ENCODE results near the gene ADGRB3. TPM values are rescaled to one million over a fixed set of nuclear protein-coding genes. Genes with fewer than 3 reads are reported as not detected.
"Not testable (repeated sequence)": the region's sequence is repeated elsewhere in the genome, so short reads cannot be mapped to it uniquely, and the experiment has no call there.

ADGRB3 gene
- total RNA-seq, 3 donors from 2014 or later: 1.1 to 2.3 (median 1.2) TPM

DNA sequence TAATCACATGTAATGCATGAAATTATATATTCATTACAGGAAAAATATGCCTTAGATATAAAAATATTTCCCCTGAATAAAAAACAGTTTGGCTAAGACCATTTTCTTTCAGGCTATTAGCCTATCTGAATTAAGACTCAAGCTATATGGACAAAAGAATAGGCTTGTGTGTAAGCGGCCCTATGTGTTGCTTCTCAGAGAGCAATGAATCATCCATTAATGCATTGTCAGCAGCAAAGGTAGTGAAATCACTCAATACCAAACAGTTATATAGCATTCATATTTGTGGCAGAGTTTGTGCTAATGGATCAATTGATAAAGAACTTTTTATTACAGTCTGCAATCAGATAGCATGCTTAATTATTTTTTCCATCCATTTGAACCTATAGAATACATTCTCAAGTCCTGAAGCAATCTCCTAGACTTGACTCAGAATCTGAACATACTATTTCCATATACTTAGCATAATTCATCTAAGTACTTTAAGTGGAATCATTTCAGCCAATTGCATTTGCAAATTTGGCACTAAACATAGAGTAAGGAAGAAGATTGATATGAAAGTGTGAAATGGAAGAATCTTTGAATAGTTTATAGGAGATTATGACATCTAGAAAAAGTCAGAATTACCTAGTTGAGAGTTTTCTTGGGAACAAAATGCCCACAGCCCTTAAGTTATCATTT is 112.2 kb downstream of the ADGRB3 start:
- intact Hi-C loops (cut with DNase I; ENCODE audit: low total_unique reads): no loop called here
- Histone ChIP-seq H3K27me3 (no peaks in the 10 kb centered on the region), H3K4me1 (no peaks in the 10 kb centered on the region), H3K36me3 (no peaks in the 10 kb centered on the region), H3K9me3 (no peaks in the 10 kb centered on the region), H3K4me3 (no peak overlapping the region), H3K27ac (no peak overlapping the region)
- DNase-seq (ENCODE audit: low spot score in 2 of 2): no peak
- TF ChIP-seq POLR2AphosphoS5 (IDR thresholded peaks at IDR 0.05) (no peak), POLR2A (IDR thresholded peaks at IDR 0.05) (no peak)
- TF ChIP-seq, protein P1, sequence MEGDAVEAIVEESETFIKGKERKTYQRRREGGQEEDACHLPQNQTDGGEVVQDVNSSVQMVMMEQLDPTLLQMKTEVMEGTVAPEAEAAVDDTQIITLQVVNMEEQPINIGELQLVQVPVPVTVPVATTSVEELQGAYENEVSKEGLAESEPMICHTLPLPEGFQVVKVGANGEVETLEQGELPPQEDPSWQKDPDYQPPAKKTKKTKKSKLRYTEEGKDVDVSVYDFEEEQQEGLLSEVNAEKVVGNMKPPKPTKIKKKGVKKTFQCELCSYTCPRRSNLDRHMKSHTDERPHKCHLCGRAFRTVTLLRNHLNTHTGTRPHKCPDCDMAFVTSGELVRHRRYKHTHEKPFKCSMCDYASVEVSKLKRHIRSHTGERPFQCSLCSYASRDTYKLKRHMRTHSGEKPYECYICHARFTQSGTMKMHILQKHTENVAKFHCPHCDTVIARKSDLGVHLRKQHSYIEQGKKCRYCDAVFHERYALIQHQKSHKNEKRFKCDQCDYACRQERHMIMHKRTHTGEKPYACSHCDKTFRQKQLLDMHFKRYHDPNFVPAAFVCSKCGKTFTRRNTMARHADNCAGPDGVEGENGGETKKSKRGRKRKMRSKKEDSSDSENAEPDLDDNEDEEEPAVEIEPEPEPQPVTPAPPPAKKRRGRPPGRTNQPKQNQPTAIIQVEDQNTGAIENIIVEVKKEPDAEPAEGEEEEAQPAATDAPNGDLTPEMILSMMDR (IDR thresholded peaks at IDR 0.05): no peak

DNA sequence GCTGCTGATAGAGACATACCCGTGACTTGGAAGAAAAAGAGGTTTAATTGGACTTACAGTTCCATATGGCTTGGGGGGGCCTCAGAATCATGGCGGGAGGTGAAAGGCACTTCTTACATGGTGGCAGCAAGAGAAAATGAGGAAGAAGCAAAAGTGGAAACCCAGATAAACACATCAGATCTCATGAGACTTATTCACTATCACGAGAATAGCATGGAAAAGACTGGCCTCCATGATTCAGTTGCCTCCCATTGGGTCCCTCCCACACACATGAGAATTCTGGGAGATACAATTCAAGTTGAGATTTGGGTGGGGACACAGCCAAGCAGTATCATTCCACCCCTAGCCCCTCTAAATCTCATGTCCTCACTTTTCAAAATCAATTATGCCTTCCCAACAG is 112.8 kb downstream of the ADGRB3 start:
- H3K9me3 ChIP-seq; H3K4me1 ChIP-seq; intact Hi-C loops (cut with DNase I; ENCODE audit: low total_unique reads); H3K27me3 ChIP-seq; DNase-seq (ENCODE audit: low spot score in 2 of 2); H3K27ac ChIP-seq; H3K4me3 ChIP-seq; H3K36me3 ChIP-seq: not testable (repeated sequence)

DNA sequence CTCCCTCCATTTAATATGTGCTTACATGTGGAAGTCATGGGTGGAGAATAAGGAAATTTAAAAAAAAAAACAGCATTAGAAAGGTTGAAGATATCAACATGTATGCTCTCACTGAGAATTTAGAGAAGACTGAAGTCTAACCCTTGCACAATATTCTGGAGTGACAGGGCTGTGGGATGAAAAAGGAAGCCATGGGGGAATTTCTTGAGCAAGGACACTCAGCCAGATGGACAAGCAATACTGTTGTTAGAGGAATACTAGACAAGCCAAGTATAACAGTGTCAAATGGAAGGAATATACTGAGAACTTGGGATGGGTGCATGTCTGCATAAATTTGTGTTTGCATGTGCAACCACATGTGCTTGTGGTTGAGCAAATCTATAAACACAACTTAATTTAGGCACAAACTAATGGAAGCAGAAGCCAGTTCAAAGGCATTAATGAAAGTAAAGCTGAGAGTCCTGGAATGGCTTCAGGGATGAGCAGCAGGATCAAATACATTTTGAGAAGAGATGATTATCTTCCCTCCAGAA is 119.7 kb downstream of the ADGRB3 start:
- intact Hi-C loops (cut with DNase I; ENCODE audit: low total_unique reads): no loop called here
- Histone ChIP-seq H3K27me3 (no peaks in the 10 kb centered on the region), H3K4me3 (no peak overlapping the region), H3K36me3 (no peaks in the 10 kb centered on the region), H3K27ac (no peak overlapping the region), H3K9me3 (no peaks in the 10 kb centered on the region), H3K4me1 (no peaks in the 10 kb centered on the region)
- DNase-seq (ENCODE audit: low spot score in 2 of 2): no peak
- TF ChIP-seq, protein P1 (IDR thresholded peaks at IDR 0.05): no peak
- no peak for TF ChIP-seq POLR2A (IDR thresholded peaks at IDR 0.05)
- TF ChIP-seq POLR2AphosphoS5 (IDR thresholded peaks at IDR 0.05): no peak

DNA sequence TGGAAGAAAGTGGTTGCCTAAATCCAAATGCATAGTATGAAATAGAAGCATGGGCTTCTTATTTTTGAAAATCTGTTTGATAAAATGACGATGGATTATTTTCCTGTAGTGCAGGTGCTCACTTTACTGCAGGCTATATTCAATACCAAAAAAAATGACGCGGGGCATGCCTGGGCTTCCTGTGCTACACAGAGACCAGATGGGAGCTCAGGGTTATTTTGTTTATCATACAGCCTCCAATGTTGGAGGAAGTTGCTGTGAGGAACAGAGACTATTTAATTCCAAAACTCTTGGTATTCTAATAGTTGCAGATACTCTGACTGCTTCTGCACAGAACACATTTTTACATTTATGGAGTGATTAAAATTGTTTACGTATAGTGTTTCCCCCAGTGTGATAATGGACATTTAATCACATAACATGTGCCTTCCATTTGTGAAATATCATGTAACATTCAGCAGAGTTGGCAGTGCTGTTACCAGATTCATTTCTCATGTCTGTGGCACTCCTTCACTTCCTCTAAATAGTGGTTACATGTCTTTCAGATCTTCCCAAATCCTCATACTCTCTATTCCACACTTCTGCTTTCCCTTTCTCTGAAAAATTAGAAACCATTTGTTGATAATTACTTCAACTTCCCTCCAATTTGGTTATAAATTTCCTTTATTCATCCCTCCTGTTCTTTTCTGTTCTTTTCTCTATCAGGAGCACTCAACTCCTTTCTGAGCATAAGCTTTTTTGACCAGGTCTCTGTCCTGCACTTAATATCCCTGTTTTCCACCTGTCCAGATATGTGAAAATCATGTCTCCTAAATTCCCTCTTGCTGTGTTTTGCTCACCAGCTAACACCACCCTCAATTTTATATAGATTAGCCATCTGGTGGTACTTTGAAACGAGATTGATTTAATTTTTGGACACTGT is 121.6 kb downstream of the ADGRB3 start:
- Histone ChIP-seq H3K9me3 (no peaks in the 10 kb centered on the region), H3K4me1 (no peaks in the 10 kb centered on the region), H3K36me3 (no peaks in the 10 kb centered on the region), H3K27ac (no peak overlapping the region), H3K27me3 (no peaks in the 10 kb centered on the region), H3K4me3 (no peak overlapping the region)
- intact Hi-C loops (cut with DNase I; ENCODE audit: low total_unique reads): no loop called here
- no peak for TF ChIP-seq POLR2AphosphoS5 (IDR thresholded peaks at IDR 0.05)
- TF ChIP-seq, protein P1 (IDR thresholded peaks at IDR 0.05): no peak
- no peak for TF ChIP-seq POLR2A (IDR thresholded peaks at IDR 0.05)
- no peak for DNase-seq (ENCODE audit: low spot score in 2 of 2)

DNA sequence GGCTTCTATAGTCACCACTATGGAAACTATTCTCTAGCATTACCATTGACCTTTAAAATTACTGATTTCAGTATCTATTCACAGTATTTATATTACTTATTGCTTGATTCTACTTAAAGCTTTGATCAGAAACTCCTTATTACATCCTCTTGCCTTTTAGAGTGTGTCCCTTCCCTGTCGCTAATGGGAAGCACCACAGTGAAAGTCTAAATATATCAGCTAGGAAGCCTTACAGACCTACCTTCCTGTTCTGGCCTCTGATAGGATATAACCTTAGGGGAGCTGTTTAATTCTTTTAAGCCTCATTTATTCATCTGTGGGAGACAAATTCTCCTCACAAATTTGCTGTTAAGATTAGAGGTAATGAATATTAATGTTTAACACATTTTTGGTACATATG is 122.7 kb downstream of the ADGRB3 start:
- Histone ChIP-seq H3K36me3 (no peaks in the 10 kb centered on the region), H3K27ac (no peak overlapping the region), H3K4me1 (no peaks in the 10 kb centered on the region), H3K4me3 (no peak overlapping the region), H3K27me3 (no peaks in the 10 kb centered on the region), H3K9me3 (no peaks in the 10 kb centered on the region)
- no peak for DNase-seq (ENCODE audit: low spot score in 2 of 2)
- intact Hi-C loops (cut with DNase I; ENCODE audit: low total_unique reads): no loop called here
- TF ChIP-seq POLR2AphosphoS5 (IDR thresholded peaks at IDR 0.05): no peak
- TF ChIP-seq POLR2A (IDR thresholded peaks at IDR 0.05): no peak
- TF ChIP-seq, protein P1 (IDR thresholded peaks at IDR 0.05): no peak

Data from breast epithelium (tissue), 4 donors.